PC-3 (cell line): Measurements from ENCODE around the gene SH3RF3.

ENCODE experiments used
- CTCF ChIP-seq: fragments of 300-600 bp; sonication (generic); conservative IDR thresholded peaks from 2 replicates; pipeline ENCODE4 v1.5.1; 2017; ENCODE audit warnings: antibody characterized with exemption, low read depth, mild to moderate bottlenecking, low read length
- EZH2 ChIP-seq: fragments of 300-600 bp; sonication (generic); IDR thresholded peaks from one replicate; pipeline ENCODE4 v1.6.1; 2017; ENCODE audit warnings: antibody characterized with exemption, mild to moderate bottlenecking, low read length; ENCODE audit not compliant: unreplicated experiment

GRCh38 chr2:109402180-109402579 is 273.2 kb downstream of the SH3RF3 start:
- TF ChIP-seq CTCF (no peak), EZH2 (no peak)
